ENCODE data around the gene DNAAF8.

The DNAAF8 gene

GRCh38 chr16:4687416-4687815, 46.9 kb upstream of the DNAAF8 start:
- POLR2A ChIA-PET, result no interaction called here
- DNase-seq (ENCODE audit: extremely low spot score), result no peak
- CTCF ChIA-PET, result no interaction called here
- TF ChIP-seq BHLHE40 (IDR thresholded peaks at IDR 0.05; ENCODE audit: borderline replicate concordance), result no peak

DNA sequence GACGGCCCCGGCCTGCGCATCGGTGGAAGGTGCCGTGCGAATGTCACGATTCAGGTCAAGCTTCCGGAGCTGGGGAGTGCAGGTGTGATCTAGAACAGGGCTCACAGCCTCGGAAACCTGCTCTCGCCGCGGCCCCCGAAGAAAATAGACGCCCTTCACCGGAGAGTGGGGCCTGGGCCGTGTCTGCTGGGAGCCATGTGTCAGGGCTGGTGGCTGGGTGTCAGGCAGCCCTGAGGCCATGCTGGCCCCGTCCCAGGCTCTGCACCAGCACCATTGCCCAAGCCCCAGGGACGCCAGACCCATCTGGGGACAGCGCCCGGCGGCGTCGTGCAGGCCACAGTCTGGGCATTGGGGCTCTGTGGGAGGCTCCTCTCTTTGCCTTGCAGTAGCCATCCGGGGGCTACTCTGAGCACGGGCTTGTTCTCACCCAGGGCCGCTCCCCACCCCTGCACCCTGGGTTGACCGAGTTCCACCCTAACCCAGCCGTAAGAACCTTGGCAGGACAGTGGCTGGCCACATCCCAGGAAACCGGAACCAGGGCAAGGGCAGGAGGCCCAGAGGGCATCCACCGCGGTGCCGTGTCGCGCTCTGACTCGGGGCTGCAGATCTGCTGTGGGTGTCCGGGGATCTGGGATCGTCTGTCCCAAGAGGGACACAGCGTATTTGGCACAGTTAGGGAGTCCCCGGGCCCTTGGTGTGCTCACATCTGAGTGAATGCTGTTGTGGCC, 46.2 kb upstream of the DNAAF8 start:
- CTCF ChIA-PET, result no interaction called here
- POLR2A ChIA-PET, result no interaction called here
- no peak for TF ChIP-seq ELF4 (IDR thresholded peaks at IDR 0.05)
- no peak for DNase-seq (ENCODE audit: extremely low spot score)

DNA sequence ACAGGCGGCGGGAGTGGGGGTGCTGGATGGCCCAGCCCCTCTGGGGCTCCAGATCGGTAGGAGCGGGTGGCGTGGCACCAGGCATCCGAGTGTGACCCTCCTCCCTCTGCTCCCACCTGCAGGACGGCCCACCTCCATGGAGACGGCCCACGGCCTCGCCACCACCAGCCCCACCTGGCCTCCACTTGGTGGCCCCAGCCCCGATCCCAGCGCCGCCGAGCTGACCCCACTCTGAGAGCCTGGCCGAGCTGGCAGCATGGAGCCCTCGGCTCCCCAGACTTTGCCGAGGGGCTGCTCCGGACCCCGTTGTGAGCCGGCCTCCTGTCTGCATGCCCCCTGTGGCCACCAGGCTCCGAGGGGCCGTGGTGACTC, 45.7 kb upstream of the DNAAF8 start:
- no peak for TF ChIP-seq ZNF384 (IDR thresholded peaks at IDR 0.05)
- TF ChIP-seq SUZ12 (IDR thresholded peaks at IDR 0.05), result no peak
- no peak for TF ChIP-seq ARNT (IDR thresholded peaks at IDR 0.05)
- no peak for TF ChIP-seq FOXK2 (IDR thresholded peaks at IDR 0.05)
- no peak for TF ChIP-seq TARDBP (IDR thresholded peaks at IDR 0.05)
- TF ChIP-seq FOXM1 (IDR thresholded peaks at IDR 0.05; ENCODE audit: borderline replicate concordance), result no peak
- TF ChIP-seq FOXA1 (IDR thresholded peaks at IDR 0.05), result no peak
- TF ChIP-seq HDGF (IDR thresholded peaks at IDR 0.05; ENCODE audit: borderline replicate concordance), result no peak
- TF ChIP-seq LEF1 (IDR thresholded peaks at IDR 0.05; ENCODE audit: borderline replicate concordance), result no peak
- no peak for TF ChIP-seq L3MBTL2 (conservative IDR thresholded peaks at IDR 0.05)
- no peak for TF ChIP-seq CTBP1 (IDR thresholded peaks at IDR 0.05; ENCODE audit: borderline replicate concordance)
- no peak for TF ChIP-seq NFRKB (IDR thresholded peaks at IDR 0.05)
- TF ChIP-seq SP1 (IDR thresholded peaks at IDR 0.05), result no peak
- TF ChIP-seq ELF4 (IDR thresholded peaks at IDR 0.05), result no peak
- no peak for TF ChIP-seq BHLHE40 (IDR thresholded peaks at IDR 0.05; ENCODE audit: borderline replicate concordance)
- TF ChIP-seq, protein P1, sequence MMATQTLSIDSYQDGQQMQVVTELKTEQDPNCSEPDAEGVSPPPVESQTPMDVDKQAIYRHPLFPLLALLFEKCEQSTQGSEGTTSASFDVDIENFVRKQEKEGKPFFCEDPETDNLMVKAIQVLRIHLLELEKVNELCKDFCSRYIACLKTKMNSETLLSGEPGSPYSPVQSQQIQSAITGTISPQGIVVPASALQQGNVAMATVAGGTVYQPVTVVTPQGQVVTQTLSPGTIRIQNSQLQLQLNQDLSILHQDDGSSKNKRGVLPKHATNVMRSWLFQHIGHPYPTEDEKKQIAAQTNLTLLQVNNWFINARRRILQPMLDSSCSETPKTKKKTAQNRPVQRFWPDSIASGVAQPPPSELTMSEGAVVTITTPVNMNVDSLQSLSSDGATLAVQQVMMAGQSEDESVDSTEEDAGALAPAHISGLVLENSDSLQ (IDR thresholded peaks at IDR 0.05), result no peak

GRCh38 chr16:4689091-4689671, 45.2 kb upstream of the DNAAF8 start:
- POLR2A ChIA-PET, result no interaction called here
- DNase-seq (ENCODE audit: extremely low spot score), result no peak
- TF ChIP-seq LEF1 (IDR thresholded peaks at IDR 0.05; ENCODE audit: borderline replicate concordance) (no peak), HDGF (IDR thresholded peaks at IDR 0.05; ENCODE audit: borderline replicate concordance) (no peak), SP1 (IDR thresholded peaks at IDR 0.05) (no peak), L3MBTL2 (conservative IDR thresholded peaks at IDR 0.05) (no peak), TARDBP (IDR thresholded peaks at IDR 0.05) (no peak)
- CTCF ChIA-PET, result no interaction called here

More for the DNA sequence above, 45.7 kb upstream of the DNAAF8 start:
- POLR2A ChIA-PET, result no interaction called here
- CTCF ChIA-PET, result no interaction called here
- no peak for DNase-seq (ENCODE audit: extremely low spot score)

DNA sequence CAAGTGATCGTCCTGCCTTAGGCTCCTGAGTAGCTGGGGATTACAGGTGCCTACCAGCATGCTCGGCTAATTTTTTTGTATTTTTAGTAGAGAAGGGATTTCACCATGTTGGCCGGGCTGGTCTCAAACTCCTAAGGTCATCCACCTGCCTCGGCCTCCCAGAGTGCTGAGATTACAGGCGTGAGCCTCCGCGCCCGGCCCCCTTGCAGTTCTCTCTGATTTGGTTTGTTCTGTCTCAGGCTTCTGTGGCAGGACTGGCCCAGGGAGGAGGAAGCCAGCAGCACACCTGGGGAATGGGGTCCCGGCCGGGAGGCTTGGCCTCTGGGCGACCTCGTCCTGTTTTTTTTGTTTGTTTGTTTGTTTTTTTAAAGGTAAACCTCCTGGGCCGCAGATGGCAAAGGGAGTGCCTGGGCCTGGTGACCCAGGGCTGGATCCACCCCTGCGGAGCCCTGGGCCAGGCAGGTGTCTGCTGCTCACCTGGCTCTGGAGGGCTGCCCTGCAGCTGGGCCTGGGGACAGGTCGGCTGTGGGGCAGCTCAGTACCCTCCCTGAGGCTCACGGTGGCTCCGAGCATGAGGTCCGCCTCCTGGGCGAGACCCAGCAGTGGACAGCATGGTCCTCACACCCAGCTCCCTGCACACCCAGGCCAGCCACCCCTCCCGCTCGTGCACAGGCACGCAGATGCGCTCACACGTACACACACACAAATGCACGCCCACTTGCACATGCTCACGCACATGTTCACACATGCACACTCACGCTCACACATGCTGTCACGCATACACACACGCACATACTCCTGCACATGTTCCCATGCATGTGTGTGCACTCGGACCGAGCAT, 44.3 kb upstream of the DNAAF8 start:
- no peak for TF ChIP-seq LEF1 (IDR thresholded peaks at IDR 0.05; ENCODE audit: borderline replicate concordance)
- no peak for TF ChIP-seq FOXA1 (IDR thresholded peaks at IDR 0.05)
- TF ChIP-seq HDGF (IDR thresholded peaks at IDR 0.05; ENCODE audit: borderline replicate concordance), result no peak
- TF ChIP-seq NFRKB (IDR thresholded peaks at IDR 0.05), result no peak
- no peak for TF ChIP-seq CTBP1 (IDR thresholded peaks at IDR 0.05; ENCODE audit: borderline replicate concordance)
- CTCF ChIA-PET, result no interaction called here
- POLR2A ChIA-PET, result no interaction called here
- no peak for DNase-seq (ENCODE audit: extremely low spot score)

DNA sequence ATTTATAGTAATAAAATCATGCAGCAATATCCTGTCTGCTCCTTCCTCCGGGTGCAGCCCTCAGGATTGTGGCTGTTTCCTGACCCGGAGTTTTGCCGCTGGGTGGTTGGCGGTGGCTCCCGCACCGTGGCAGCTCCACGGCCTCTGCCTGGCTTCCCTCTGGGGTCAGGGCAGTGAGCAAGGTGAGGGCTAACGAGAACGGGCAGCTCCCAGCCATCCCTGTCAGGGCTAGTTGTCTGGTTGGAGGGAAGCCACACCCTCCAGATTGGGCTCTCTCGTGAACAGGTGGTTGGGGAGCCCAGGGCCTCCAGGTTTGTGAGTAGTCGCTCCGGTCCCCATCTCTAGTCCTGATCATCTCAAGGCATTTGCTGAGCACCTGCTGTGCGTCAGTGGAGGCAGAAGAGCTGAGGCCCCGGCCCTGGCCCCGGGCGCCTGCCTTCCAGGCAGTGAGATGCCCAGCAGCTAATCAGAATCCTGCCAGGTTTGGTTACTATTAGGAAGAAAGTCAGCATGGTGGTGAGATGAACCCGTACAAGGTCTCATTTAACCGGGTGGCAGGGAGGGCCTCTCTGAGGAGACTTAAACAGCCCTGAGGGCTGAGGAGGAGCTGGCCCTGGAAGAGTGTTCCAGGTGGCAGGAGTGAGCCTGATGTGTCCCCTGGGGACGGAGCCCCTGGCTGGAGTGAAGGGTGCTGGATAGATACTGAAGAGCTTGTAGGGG, 43.2 kb upstream of the DNAAF8 start:
- TF ChIP-seq ZNF384 (IDR thresholded peaks at IDR 0.05) (no peak), CTBP1 (IDR thresholded peaks at IDR 0.05; ENCODE audit: borderline replicate concordance) (no peak), BHLHE40 (IDR thresholded peaks at IDR 0.05; ENCODE audit: borderline replicate concordance) (no peak), L3MBTL2 (conservative IDR thresholded peaks at IDR 0.05) (no peak), LEF1 (IDR thresholded peaks at IDR 0.05; ENCODE audit: borderline replicate concordance) (no peak), ARNT (IDR thresholded peaks at IDR 0.05) (no peak), SP1 (IDR thresholded peaks at IDR 0.05) (no peak), FOXK2 (IDR thresholded peaks at IDR 0.05) (no peak), ELF4 (IDR thresholded peaks at IDR 0.05) (no peak), FOXA1 (IDR thresholded peaks at IDR 0.05) (no peak), NFRKB (IDR thresholded peaks at IDR 0.05) (no peak), TARDBP (IDR thresholded peaks at IDR 0.05) (no peak), FOXM1 (IDR thresholded peaks at IDR 0.05; ENCODE audit: borderline replicate concordance) (no peak), SUZ12 (IDR thresholded peaks at IDR 0.05) (no peak), HDGF (IDR thresholded peaks at IDR 0.05; ENCODE audit: borderline replicate concordance) (no peak)
- TF ChIP-seq, protein P1 (IDR thresholded peaks at IDR 0.05), result no peak
- DNase-seq (ENCODE audit: extremely low spot score), result no peak
- ChIA-PET POLR2A (no interaction called here), CTCF (no interaction called here)
